HCT116 (cell line): ENCODE results near the gene ZNF283. TPM values are rescaled to one million over a fixed set of nuclear protein-coding genes. Genes with fewer than 3 reads are reported as not detected.

Experiments used
- ATAC-seq: fragments of 200-7000 bp; cut with Tn5 transposase; 2 replicates; pipeline ENCODE4 v1.9.1; 2020; ENCODE audit warnings: mild to moderate bottlenecking, moderate library complexity
- BruUV-seq: library from RNA; stranded (reverse); fragments of 400-500 nt; replicated peaks from 2 replicates; lab custom pipeline; 2021; lab: Mats Ljungman, UMichigan
- CTCF ChIA-PET: fragments of 300-600 bp; sonication (Branson Sonifier 250); formaldehyde crosslinking; loops from one replicate; lab custom pipeline; 2021; ENCODE audit warnings: antibody characterized with exemption; lab: Charles Lee
- POLR2A ChIA-PET: fragments of 300-600, 350-600 bp; sonication (Branson Sonifier 250); formaldehyde crosslinking; loops from one replicate; lab custom pipeline; 2021; ENCODE audit warnings: antibody characterized with exemption; lab: Charles Lee
- RAD21 ChIA-PET, 2 experiments: fragments of 300-600 bp; sonication (Branson Sonifier 250); formaldehyde crosslinking; loops; one replicate each; lab custom pipeline; 2023; ENCODE audit warnings: low total read pairs in 2 of 2; ENCODE audit not compliant: uncharacterized antibody in 2 of 2, unreplicated experiment in 2 of 2, low non-redundant PET in 1 of 2; lab: Charles Lee
- DNase-seq: peaks from one replicate; pipeline ENCODE4 v3.0.0-alpha.2; 2010; ENCODE audit warnings: low read depth, low spot score
- H2AFZ ChIP-seq: fragments of 200-600 bp; shearing (Covaris generic), sonication (generic); 2 replicates; pipeline ENCODE4 v1.6.1; 2017; ENCODE audit warnings: low read depth, mixed run types, mixed read lengths, antibody characterized with exemption, low read length; ENCODE audit not compliant: poor library complexity, severe bottlenecking
- H3K27ac ChIP-seq: 2 replicates; pipeline ENCODE4 v1.5.1; 2012; ENCODE audit warnings: low read depth, low read length
- H3K27me3 ChIP-seq: fragments of 200-600 bp; sonication (generic); 2 replicates; pipeline ENCODE4 v1.6.1; 2016; ENCODE audit warnings: mixed run types, low read length, mixed read lengths; ENCODE audit not compliant: insufficient read depth
- H3K36me3 ChIP-seq, 2 experiments: fragments of 200-500 bp in 1 of 2; fragments of 200-600 bp in 1 of 2; sonication (Bioruptor generic) in 1 of 2; sonication (generic) in 1 of 2; 2 replicates each; pipeline versions ENCODE4 v1.5.1 to v1.6.1; 2014 to 2016; ENCODE audit warnings: low read length in 2 of 2, inconsistent platforms in 1 of 2, mixed read lengths in 1 of 2, mixed run types in 1 of 2; ENCODE audit not compliant: insufficient read depth in 2 of 2, control insufficient read depth in 1 of 2
- H3K4me1 ChIP-seq, 2 experiments: fragments of 200-600 bp in 1 of 2; sonication (generic) in 1 of 2; 2 replicates each; pipeline versions ENCODE4 v1.5.1 to v1.6.1; 2012 to 2017; ENCODE audit warnings: low read length in 2 of 2, inconsistent platforms in 1 of 2, mild to moderate bottlenecking in 1 of 2, mixed read lengths in 1 of 2, mixed run types in 1 of 2, moderate library complexity in 1 of 2; ENCODE audit not compliant: insufficient read depth in 2 of 2, control insufficient read depth in 1 of 2
- H3K4me2 ChIP-seq: fragments of 200-600 bp; sonication (generic); 2 replicates; pipeline ENCODE4 v1.6.1; 2017; ENCODE audit warnings: mixed run types, low read length, mixed read lengths
- H3K4me3 ChIP-seq, 2 experiments: fragments of 200-600 bp in 1 of 2; sonication (generic) in 1 of 2; replicated peaks in 1 of 2; 2 replicates each; pipeline ENCODE4 v1.5.1; 2011 to 2016; ENCODE audit warnings: low read length in 2 of 2, control low read depth in 1 of 2, low read depth in 1 of 2, mild to moderate bottlenecking in 1 of 2, mixed read lengths in 1 of 2, mixed run types in 1 of 2
- H3K79me2 ChIP-seq: fragments of 200-600 bp; sonication (generic); 2 replicates; pipeline ENCODE4 v1.6.1; 2017; ENCODE audit warnings: mild to moderate bottlenecking, mixed run types, low read length, moderate library complexity, mixed read lengths; ENCODE audit not compliant: insufficient read depth
- H3K9ac ChIP-seq: fragments of 200-600 bp; sonication (generic); 2 replicates; pipeline ENCODE4 v1.6.1; 2016; ENCODE audit warnings: low read length, mixed read lengths
- H3K9me2 ChIP-seq: fragments of 200-600 bp; sonication (generic), shearing (Covaris generic); 2 replicates; pipeline ENCODE4 v1.6.1; 2017; ENCODE audit warnings: mixed run types, mild to moderate bottlenecking, moderate library complexity; ENCODE audit not compliant: insufficient read depth
- H3K9me3 ChIP-seq, 2 experiments: fragments of 200-500 bp in 1 of 2; fragments of 200-600 bp in 1 of 2; sonication (Bioruptor generic) in 1 of 2; sonication (generic) in 1 of 2; 2 replicates each; pipeline ENCODE4 v1.6.1; 2014 to 2017; ENCODE audit warnings: low read length in 2 of 2, mixed read lengths in 2 of 2, inconsistent platforms in 1 of 2, low read depth in 1 of 2, mild to moderate bottlenecking in 1 of 2, mixed run types in 1 of 2, moderate library complexity in 1 of 2; ENCODE audit not compliant: control insufficient read depth in 1 of 2, insufficient read depth in 1 of 2
- H4K20me1 ChIP-seq: fragments of 200-600 bp; sonication (generic), shearing (Covaris generic); 2 replicates; pipeline ENCODE4 v1.6.1; 2017; ENCODE audit warnings: mixed run types, mild to moderate bottlenecking, moderate library complexity; ENCODE audit not compliant: insufficient read depth
- ATF3 ChIP-seq: IDR thresholded peaks from 2 replicates; pipeline ENCODE4 v1.6.1; 2012
- CBX3 ChIP-seq: IDR thresholded peaks from 2 replicates; pipeline ENCODE4 v1.6.1; 2012; ENCODE audit warnings: low read depth
- CTCF ChIP-seq, 3 experiments: fragments of 200-600 bp in 1 of 3; sonication (generic) in 1 of 3; IDR thresholded peaks in 2 of 3; conservative IDR thresholded peaks in 1 of 3; 2 replicates each; pipeline ENCODE4 v1.5.1; 2012 to 2017; ENCODE audit warnings: low read depth in 2 of 3, low read length in 2 of 3, antibody characterized with exemption in 1 of 3, borderline replicate concordance in 1 of 3, control low read depth in 1 of 3, mild to moderate bottlenecking in 1 of 3, mixed read lengths in 1 of 3, mixed run types in 1 of 3, moderate library complexity in 1 of 3; ENCODE audit not compliant: insufficient read depth in 1 of 3
- ELF1 ChIP-seq: IDR thresholded peaks from 2 replicates; pipeline ENCODE4 v1.6.1; 2012; ENCODE audit warnings: low read depth, borderline replicate concordance
- EZH2 ChIP-seq: fragments of 200-600 bp; sonication (generic); IDR thresholded peaks from 2 replicates; pipeline ENCODE4 v1.6.1; 2017; ENCODE audit warnings: antibody characterized with exemption, mixed run types
- MAX ChIP-seq: IDR thresholded peaks from 2 replicates; pipeline ENCODE4 v1.6.1; 2012
- RAD21 ChIP-seq: IDR thresholded peaks from 2 replicates; pipeline ENCODE4 v1.6.1; 2012; ENCODE audit warnings: low read depth, mild to moderate bottlenecking
- REST ChIP-seq: IDR thresholded peaks from 2 replicates; pipeline ENCODE4 v1.6.1; 2012; ENCODE audit warnings: low read depth
- SRF ChIP-seq: IDR thresholded peaks from 2 replicates; pipeline ENCODE4 v1.6.1; 2012; ENCODE audit warnings: low read depth
- TCF7L2 ChIP-seq: IDR thresholded peaks from 2 replicates; pipeline ENCODE4 v1.7.0; 2011; ENCODE audit warnings: borderline replicate concordance, inconsistent platforms; ENCODE audit not compliant: insufficient read depth, insufficient read length; ENCODE audit errors: extremely low read depth
- ZBTB33 ChIP-seq: IDR thresholded peaks from 2 replicates; pipeline ENCODE4 v1.6.1; 2011; ENCODE audit warnings: mild to moderate bottlenecking, low read length, moderate library complexity; ENCODE audit not compliant: insufficient replicate concordance; ENCODE audit errors: extremely low read depth
- ZFX ChIP-seq: fragments of 450-650 bp; IDR thresholded peaks from 2 replicates; pipeline ENCODE4 v1.6.1; 2017
- ZNF274 ChIP-seq: fragments of 200-500 bp; sonication (Bioruptor generic); IDR thresholded peaks from 2 replicates; pipeline ENCODE4 v1.6.1; 2014; ENCODE audit warnings: mild to moderate bottlenecking, low read depth, low read length, inconsistent platforms
- intact Hi-C: fragments of 100-400 bp; cut with micrococcal nuclease; formaldehyde crosslinking; loops from 2 replicates; pipeline ENCODE4 v1.10.0; 2022
- total RNA-seq: library from RNA; stranded (reverse); gene quantifications from one replicate; pipeline ENCODE4 v1.2.1, GENCODE V29; 2021; ENCODE audit not compliant: unreplicated experiment

The ZNF283 gene
- total RNA-seq, 1 experiment from 2014 or later, result 7.6 TPM

- H3K9me2 ChIP-seq, result no peaks in the 10 kb centered on the region
- H4K20me1 ChIP-seq, result no peaks in the 10 kb centered on the region
- H3K27me3 ChIP-seq, result no peaks in the 10 kb centered on the region
- no peak overlapping the region for H2AFZ ChIP-seq
- no peak for DNase-seq
- POLR2A ChIA-PET, result no interaction called here
- no peak overlapping the region for H3K9ac ChIP-seq
- H3K27ac ChIP-seq, result no peak overlapping the region
- CTCF ChIA-PET, result no interaction called here
- no peak overlapping the region for H3K4me2 ChIP-seq
- intact Hi-C loops, result no loop called here
- H3K4me3 ChIP-seq, result no peak overlapping the region
- no TSS peak for BruUV-seq
- RAD21 ChIA-PET, result no interaction called here
- no peak for ATAC-seq
- peaks cover 3 to 4% of the 10 kb centered on the region in 2 experiments; a peak in 3 of 4 replicates for H3K4me1 ChIP-seq
- no peaks in the 10 kb centered on the region for H3K36me3 ChIP-seq
- no peaks in the 10 kb centered on the region; a peak in 1 of 4 replicates for H3K9me3 ChIP-seq
- TF ChIP-seq ATF3, result no peak
- no peak for TF ChIP-seq CBX3
- TF ChIP-seq RAD21, result no peak
- no peak for TF ChIP-seq SRF
- no peak for TF ChIP-seq MAX
- TF ChIP-seq TCF7L2, result no peak
- no peak for TF ChIP-seq ZBTB33
- no peak for TF ChIP-seq ZNF274
- no peak for TF ChIP-seq EZH2
- no peak for TF ChIP-seq CTCF (IDR thresholded peaks at IDR 0.05 in 2 of 3, conservative IDR thresholded peaks at IDR 0.05 in 1 of 3; ENCODE audit: borderline replicate concordance in 1 of 3, insufficient read depth in 1 of 3, low read depth in 2 of 3, low read length in 2 of 3)
- no peak for TF ChIP-seq REST
- no peak for TF ChIP-seq ZFX
- TF ChIP-seq ELF1, result no peak
- H3K79me2 ChIP-seq, result no peaks in the 10 kb centered on the region
Measured at GRCh38 chr19:43790587-43790986, 36.5 kb upstream of the ZNF283 start.
